H1 (cell line): Measurements from ENCODE around the gene PDGFRA. TPM values are rescaled to one million over a fixed set of nuclear protein-coding genes. Genes with fewer than 3 reads are reported as not detected.

ENCODE experiments used
- CTCF ChIA-PET: fragments of 300-600 bp; sonication (Branson Sonifier 250); formaldehyde crosslinking; loops from one replicate; lab custom pipeline; 2021; ENCODE audit not compliant: partially characterized antibody; lab: Charles Lee
- POLR2A ChIA-PET: fragments of 300-600 bp; sonication (Branson Sonifier 250); formaldehyde crosslinking; loops from one replicate; lab custom pipeline; 2021; ENCODE audit warnings: inconsistent platforms; ENCODE audit not compliant: partially characterized antibody; lab: Charles Lee
- DNase-seq, 2 experiments: peaks; one replicate each; pipeline versions ENCODE4 v3.0.0 to v3.0.0-alpha.2; 2010 to 2022; ENCODE audit warnings: low spot score in 2 of 2, low read depth in 1 of 2, mixed read lengths in 1 of 2
- FAIRE-seq: peaks from 2 replicates; lab custom pipeline; 2011; peaks lifted over from hg19 to GRCh38; lab: Jason Lieb, UNC
- H2AFZ ChIP-seq: 2 replicates; pipeline ENCODE4 v1.8.1; 2012; ENCODE audit warnings: low read length, inconsistent platforms
- H2AK5ac ChIP-seq: 2 replicates; pipeline ENCODE4 v1.6.1; 2013; ENCODE audit warnings: low read depth, low read length
- H2BK120ac ChIP-seq: replicated peaks from 2 replicates; pipeline ENCODE3; 2013; ENCODE audit warnings: low read depth, low read length, inconsistent platforms
- H2BK12ac ChIP-seq: 2 replicates; pipeline ENCODE4 v1.6.1; 2013; ENCODE audit warnings: low read depth, low read length
- H2BK15ac ChIP-seq: 2 replicates; pipeline ENCODE4 v1.6.1; 2013; ENCODE audit warnings: low read length
- H2BK20ac ChIP-seq: 2 replicates; pipeline ENCODE4 v1.6.1; 2013; ENCODE audit warnings: low read length
- H2BK5ac ChIP-seq: 2 replicates; pipeline ENCODE4 v1.6.1; 2013; ENCODE audit warnings: low read depth, low read length
- H3K14ac ChIP-seq: 2 replicates; pipeline ENCODE4 v1.6.1; 2013; ENCODE audit warnings: inconsistent platforms; ENCODE audit not compliant: insufficient read length
- H3K18ac ChIP-seq: 2 replicates; pipeline ENCODE4 v1.6.1; 2013; ENCODE audit warnings: low read length; ENCODE audit errors: extremely low read depth
- H3K23ac ChIP-seq: 2 replicates; pipeline ENCODE4 v1.6.1; 2013; ENCODE audit warnings: inconsistent platforms; ENCODE audit not compliant: insufficient read length
- H3K23me2 ChIP-seq: 2 replicates; pipeline ENCODE4 v1.6.1; 2013; ENCODE audit warnings: low read depth, low read length
- H3K27ac ChIP-seq: 2 replicates; pipeline ENCODE4 v1.6.1; 2011; ENCODE audit warnings: low read depth, low read length, inconsistent platforms
- H3K27me3 ChIP-seq, 4 experiments: replicated peaks in 1 of 4; 1 replicate in 1 of 4; 2 replicates in 3 of 4; pipeline versions ENCODE4 v1.6.1 to v1.8.1; 2011 to 2013; ENCODE audit warnings: low read length in 3 of 4, mild to moderate bottlenecking in 3 of 4, inconsistent platforms in 2 of 4, mixed read lengths in 2 of 4, moderate library complexity in 1 of 4; ENCODE audit not compliant: control insufficient read depth in 3 of 4, insufficient read depth in 3 of 4; ENCODE audit errors: extremely low read depth in 1 of 4
- H3K36me3 ChIP-seq, 4 experiments: 2 replicates each; pipeline versions ENCODE4 v1.6.1 to v1.8.1; 2011 to 2013; ENCODE audit warnings: mild to moderate bottlenecking in 4 of 4, low read length in 3 of 4, moderate library complexity in 2 of 4, control low read depth in 1 of 4, inconsistent platforms in 1 of 4; ENCODE audit not compliant: insufficient read depth in 4 of 4, control insufficient read depth in 2 of 4
- H3K4ac ChIP-seq: replicated peaks from 2 replicates; pipeline ENCODE3; 2013; ENCODE audit warnings: low read length, low read depth, mixed read lengths, inconsistent platforms; ENCODE audit not compliant: insufficient read length
- H3K4me1 ChIP-seq, 4 experiments: replicated peaks in 1 of 4; 1 replicate in 1 of 4; 2 replicates in 3 of 4; pipeline versions ENCODE4 v1.6.1 to v1.8.1; 2011 to 2013; ENCODE audit warnings: low read length in 3 of 4, inconsistent platforms in 2 of 4, mixed read lengths in 1 of 4; ENCODE audit not compliant: insufficient read depth in 4 of 4, control insufficient read depth in 3 of 4
- H3K4me2 ChIP-seq, 2 experiments: 2 replicates each; pipeline versions ENCODE4 v1.6.1 to v1.8.1; 2011 to 2013; ENCODE audit warnings: low read depth in 2 of 2, low read length in 2 of 2, control low read depth in 1 of 2, inconsistent platforms in 1 of 2, mild to moderate bottlenecking in 1 of 2; ENCODE audit not compliant: insufficient read depth in 1 of 2
- H3K4me3 ChIP-seq, 4 experiments: fragments of 200-600, 300-600 bp in 1 of 4; sonication (generic), shearing (Covaris generic), sonication (Bioruptor Twin) in 1 of 4; 2 replicates each; pipeline versions ENCODE4 v1.5.1 to v1.8.1; 2011 to 2016; ENCODE audit warnings: low read length in 4 of 4, low read depth in 3 of 4, control low read depth in 2 of 4, inconsistent platforms in 2 of 4, mild to moderate bottlenecking in 2 of 4, mixed read lengths in 1 of 4, moderate library complexity in 1 of 4; ENCODE audit not compliant: insufficient read depth in 2 of 4; ENCODE audit errors: extremely low read depth in 1 of 4
- H3K56ac ChIP-seq: replicated peaks from 2 replicates; pipeline ENCODE3; 2013; ENCODE audit warnings: low read depth, mild to moderate bottlenecking, mixed read lengths, low read length, inconsistent platforms; ENCODE audit not compliant: insufficient read length
- H3K79me1 ChIP-seq: 2 replicates; pipeline ENCODE4 v1.6.1; 2013; ENCODE audit warnings: low read depth, low read length, control low read depth
- H3K79me2 ChIP-seq, 2 experiments: 2 replicates each; pipeline versions ENCODE4 v1.6.1 to v1.8.1; 2012 to 2013; ENCODE audit warnings: low read length in 2 of 2, mild to moderate bottlenecking in 2 of 2, inconsistent platforms in 1 of 2; ENCODE audit not compliant: insufficient read depth in 2 of 2, control insufficient read depth in 1 of 2
- H3K9ac ChIP-seq, 4 experiments: replicated peaks in 1 of 4; 1 replicate in 1 of 4; 2 replicates in 3 of 4; pipeline versions ENCODE4 v1.6.1 to v1.8.1; 2011 to 2013; ENCODE audit warnings: low read depth in 3 of 4, low read length in 3 of 4, control low read depth in 2 of 4, mild to moderate bottlenecking in 2 of 4, moderate library complexity in 2 of 4, inconsistent platforms in 1 of 4; ENCODE audit errors: extremely low read depth in 1 of 4
- H3K9me3 ChIP-seq, 2 experiments: 2 replicates each; pipeline versions ENCODE4 v1.6.1 to v1.8.1; 2012 to 2013; ENCODE audit warnings: mild to moderate bottlenecking in 2 of 2, moderate library complexity in 2 of 2, control low read depth in 1 of 2, inconsistent platforms in 1 of 2, low read depth in 1 of 2, low read length in 1 of 2, mixed read lengths in 1 of 2; ENCODE audit not compliant: insufficient read depth in 2 of 2
- H4K20me1 ChIP-seq, 2 experiments: replicated peaks in 1 of 2; 2 replicates each; pipeline versions ENCODE3 to v1.8.1; 2011 to 2013; ENCODE audit warnings: inconsistent platforms in 2 of 2, low read length in 2 of 2, mild to moderate bottlenecking in 1 of 2; ENCODE audit not compliant: insufficient read depth in 2 of 2, control insufficient read depth in 1 of 2
- H4K5ac ChIP-seq: 2 replicates; pipeline ENCODE4 v1.6.1; 2013; ENCODE audit warnings: low read length, low read depth, mixed read lengths, inconsistent platforms; ENCODE audit not compliant: insufficient read length
- H4K8ac ChIP-seq: 2 replicates; pipeline ENCODE4 v1.8.0; 2013; ENCODE audit warnings: mild to moderate bottlenecking, moderate library complexity, low read length, inconsistent platforms; ENCODE audit not compliant: insufficient read depth; ENCODE audit errors: extremely low read depth
- H4K91ac ChIP-seq: replicated peaks from 2 replicates; pipeline ENCODE3; 2013; ENCODE audit warnings: low read length, mixed read lengths, inconsistent platforms; ENCODE audit not compliant: insufficient read length
- BCL11A ChIP-seq, 2 experiments: IDR thresholded peaks; one replicate each; pipeline ENCODE4 v1.6.1; 2011; ENCODE audit warnings: low read depth in 2 of 2, low read length in 2 of 2, mild to moderate bottlenecking in 2 of 2
- FOSL1 ChIP-seq: IDR thresholded peaks from 2 replicates; pipeline ENCODE4 v1.6.1; 2011; ENCODE audit warnings: mild to moderate bottlenecking, low read depth, low read length, moderate library complexity; ENCODE audit not compliant: insufficient read depth
- GTF2F1 ChIP-seq: IDR thresholded peaks from 2 replicates; pipeline ENCODE4 v1.6.1; 2012; ENCODE audit warnings: low read depth, low read length, improper control_type of control experiment, borderline replicate concordance
- JUN ChIP-seq: IDR thresholded peaks from 2 replicates; pipeline ENCODE4 v1.6.1; 2011; ENCODE audit warnings: low read depth, mild to moderate bottlenecking, improper control_type of control experiment, low read length
- JUND ChIP-seq: IDR thresholded peaks from 2 replicates; pipeline ENCODE4 v1.6.1; 2011; ENCODE audit warnings: mild to moderate bottlenecking, improper control_type of control experiment, low read length
- POU5F1 ChIP-seq: IDR thresholded peaks from 2 replicates; pipeline ENCODE4 v1.6.1; 2011; ENCODE audit warnings: low read depth, mild to moderate bottlenecking, low read length, moderate library complexity
- SAP30 ChIP-seq: fragments of 300-600 bp; sonication (generic); IDR thresholded peaks from 2 replicates; pipeline ENCODE4 v1.7.1; 2012; ENCODE audit warnings: low read length, moderate library complexity, mild to moderate bottlenecking, inconsistent platforms; ENCODE audit not compliant: insufficient read depth, insufficient replicate concordance
- SUZ12 ChIP-seq: fragments of 200-600 bp; sonication (generic); IDR thresholded peaks from 2 replicates; pipeline ENCODE4 v1.6.1; 2012; ENCODE audit warnings: mild to moderate bottlenecking, inconsistent platforms, low read length, moderate library complexity, mixed read lengths
- TBP ChIP-seq: IDR thresholded peaks from 2 replicates; pipeline ENCODE4 v1.6.1; 2011; ENCODE audit warnings: low read depth, low read length, improper control_type of control experiment
- WGBS, 2 experiments: shearing (Covaris generic) in 1 of 2; methylation state at CpG; one replicate each; pipeline versions ENCODE4 v1.1.6 to v1.1.7; 2013 to 2015; ENCODE audit warnings: low lambda C conversion rate in 2 of 2, mixed read lengths in 2 of 2, inconsistent platforms in 1 of 2, low coverage in 1 of 2, missing lambda C conversion rate in 1 of 2; ENCODE audit not compliant: insufficient replicate concordance in 2 of 2, insufficient coverage in 1 of 2, insufficient read length in 1 of 2; ENCODE audit errors: extremely low coverage in 1 of 2, missing lambda C conversion rate in 1 of 2; 5-methylcytosine and 5-hydroxymethylcytosine counted together
- polyA plus RNA-seq, 7 experiments: library from polyadenylated mRNA; depleted of rRNA in 3 of 7; stranded (reverse) in 5 of 7; unstranded in 2 of 7; fragments of >200 nt in 5 of 7; fragments of 200-250 nt in 2 of 7; gene quantifications; 1 replicate in 5 of 7; 2 replicates in 1 of 7; 4 replicates in 1 of 7; pipeline versions ENCODE4 v1.2.1 to v1.2.3, GENCODE V29; 2011 to 2013; ENCODE audit warnings: missing spikeins in 2 of 7, mixed read lengths in 2 of 7
- total RNA-seq: library from RNA; stranded (reverse); fragmentation: NEBNext Ultra II Directional; extraction: Animal tissue kit (Norgen Biotek cat#: 25700); gene quantifications from 2 replicates; pipeline ENCODE4 v1.2.1, GENCODE V29; 2021
- TF ChIP-seq, protein P1 (sequence below), 3 experiments: IDR thresholded peaks; 1 replicate in 2 of 3; 2 replicates in 1 of 3; pipeline versions ENCODE4 v1.5.1 to v1.6.1; 2011; ENCODE audit warnings: low read length in 3 of 3, mild to moderate bottlenecking in 3 of 3, inconsistent platforms in 2 of 3, low read depth in 1 of 3, moderate library complexity in 1 of 3; ENCODE audit not compliant: insufficient read depth in 1 of 3; ENCODE audit errors: control extremely low read depth in 1 of 3

Gene PDGFRA
- total and polyA plus RNA-seq, 2 of the 8 experiments (the other 6 are each of a cell fraction or from before 2014, with no cell fraction given), result 1.4 to 3.4 TPM

DNA sequence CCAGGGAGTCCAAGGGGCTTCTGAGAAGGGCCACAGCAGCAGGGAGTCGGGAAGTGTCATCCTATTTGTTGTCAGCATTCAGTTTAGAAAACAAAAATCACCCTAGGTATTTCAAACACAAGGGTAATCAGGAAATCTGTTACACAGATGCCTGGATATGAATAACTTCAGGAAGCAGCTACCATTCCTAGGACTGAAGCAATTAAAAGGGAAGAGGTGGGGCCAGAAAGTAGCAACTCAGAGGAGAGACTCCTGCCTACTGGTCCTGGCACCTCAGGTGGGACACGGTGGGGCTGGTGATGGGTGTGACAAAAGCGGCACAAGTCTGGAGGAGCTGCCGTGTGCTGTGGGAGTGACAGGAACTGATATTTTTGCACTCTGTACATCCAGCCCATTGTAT, 107.9 kb downstream of the PDGFRA start:
- Histone ChIP-seq H2BK5ac (no peak overlapping the region), H2AFZ (no peak overlapping the region), H3K14ac (no peak overlapping the region), H4K91ac (no peak overlapping the region), H2BK12ac (no peak overlapping the region), H3K4ac (no peak overlapping the region), H2BK15ac (no peak overlapping the region), H3K36me3 (no peaks in the 10 kb centered on the region), H2BK20ac (no peak overlapping the region), H3K4me1 (no peaks in the 10 kb centered on the region), H3K4me3 (no peak overlapping the region), H2AK5ac (no peak overlapping the region), H4K20me1 (no peaks in the 10 kb centered on the region), H3K23me2 (no peaks in the 10 kb centered on the region), H3K18ac (no peak overlapping the region), H3K56ac (no peak overlapping the region), H3K9me3 (no peaks in the 10 kb centered on the region), H3K23ac (no peak overlapping the region), H3K27me3 (no peaks in the 10 kb centered on the region), H2BK120ac (no peak overlapping the region), H4K5ac (no peak overlapping the region), H4K8ac (no peak overlapping the region), H3K9ac (no peak overlapping the region), H3K79me2 (no peaks in the 10 kb centered on the region), H3K79me1 (no peaks in the 10 kb centered on the region), H3K4me2 (no peak overlapping the region), H3K27ac (no peak overlapping the region)
- TF ChIP-seq BCL11A (IDR thresholded peaks at IDR 0.05; ENCODE audit: low read depth in 2 of 2, low read length in 2 of 2) (no peak), FOSL1 (no peak), SUZ12 (no peak), POU5F1 (no peak), SAP30 (no peak), JUN (no peak), TBP (no peak), JUND (no peak), GTF2F1 (no peak)
- TF ChIP-seq, protein P1, sequence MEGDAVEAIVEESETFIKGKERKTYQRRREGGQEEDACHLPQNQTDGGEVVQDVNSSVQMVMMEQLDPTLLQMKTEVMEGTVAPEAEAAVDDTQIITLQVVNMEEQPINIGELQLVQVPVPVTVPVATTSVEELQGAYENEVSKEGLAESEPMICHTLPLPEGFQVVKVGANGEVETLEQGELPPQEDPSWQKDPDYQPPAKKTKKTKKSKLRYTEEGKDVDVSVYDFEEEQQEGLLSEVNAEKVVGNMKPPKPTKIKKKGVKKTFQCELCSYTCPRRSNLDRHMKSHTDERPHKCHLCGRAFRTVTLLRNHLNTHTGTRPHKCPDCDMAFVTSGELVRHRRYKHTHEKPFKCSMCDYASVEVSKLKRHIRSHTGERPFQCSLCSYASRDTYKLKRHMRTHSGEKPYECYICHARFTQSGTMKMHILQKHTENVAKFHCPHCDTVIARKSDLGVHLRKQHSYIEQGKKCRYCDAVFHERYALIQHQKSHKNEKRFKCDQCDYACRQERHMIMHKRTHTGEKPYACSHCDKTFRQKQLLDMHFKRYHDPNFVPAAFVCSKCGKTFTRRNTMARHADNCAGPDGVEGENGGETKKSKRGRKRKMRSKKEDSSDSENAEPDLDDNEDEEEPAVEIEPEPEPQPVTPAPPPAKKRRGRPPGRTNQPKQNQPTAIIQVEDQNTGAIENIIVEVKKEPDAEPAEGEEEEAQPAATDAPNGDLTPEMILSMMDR (IDR thresholded peaks at IDR 0.05; ENCODE audit: control extremely low read depth in 1 of 3, insufficient read depth in 1 of 3, low read depth in 1 of 3, low read length in 3 of 3), result no peak
- FAIRE-seq (no peak), DNase-seq (no peak)
- ChIA-PET POLR2A (no interaction called here), CTCF (interaction anchor here (1.2 to 2.0 kb wide), 2 partner anchors 14 to 103 kb away, joined by 5 to 8 read pairs; no protein-coding TSS in a partner anchor)
- 92% methylated on average over 4 of the region's 4 CpGs; no CpG with 5 or more reads in 1 of the 2 experiments for WGBS, 2 experiments
